Kidney glomerular epithelial cell (primary cell): Measurements from ENCODE around the gene UNC5A.

Source experiments
- DNase-seq: peaks from one replicate; lab custom pipeline; 2025; lab: John Stamatoyannopoulos, UW

Gene UNC5A

GRCh38 chr5:176781638-176782570, 28.5 kb upstream of the UNC5A start:
- no peak for DNase-seq

- peak; percentile 88 for DNase-seq
Measured at GRCh38 chr5:176784218-176785165, 25.9 kb upstream of the UNC5A start.

GRCh38 chr5:176785184-176786145, 24.9 kb upstream of the UNC5A start:
- no peak for DNase-seq

DNA sequence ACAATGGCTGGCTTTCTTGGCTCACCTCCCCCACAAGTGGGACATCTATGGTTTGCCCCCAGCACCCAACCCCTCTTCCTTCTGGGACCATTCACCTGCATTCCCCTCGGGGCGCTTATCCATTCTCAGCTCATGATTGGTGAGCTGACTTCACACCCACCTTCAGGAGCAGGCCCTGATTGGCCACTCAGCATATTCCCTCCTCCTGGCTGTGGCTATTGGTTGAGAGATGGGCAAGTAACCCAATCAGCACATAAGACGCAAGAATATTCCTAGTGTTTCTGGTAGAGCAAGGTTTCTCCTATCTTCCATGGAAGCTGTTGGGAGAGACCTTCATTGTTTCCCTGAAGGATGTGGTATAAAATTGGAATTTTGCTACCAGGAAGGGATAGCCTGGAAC, 22.7 kb upstream of the UNC5A start:
- no peak for DNase-seq

GRCh38 chr5:176788091-176788490, 22.3 kb upstream of the UNC5A start:
- no peak for DNase-seq

- DNase-seq = no peak
Measured at GRCh38 chr5:176788941-176789872, 21.2 kb upstream of the UNC5A start.

- DNase-seq = no peak
Measured at GRCh38 chr5:176789873-176790615, 20.3 kb upstream of the UNC5A start.

GRCh38 chr5:176790941-176791340, 19.4 kb upstream of the UNC5A start:
- no peak for DNase-seq

DNA sequence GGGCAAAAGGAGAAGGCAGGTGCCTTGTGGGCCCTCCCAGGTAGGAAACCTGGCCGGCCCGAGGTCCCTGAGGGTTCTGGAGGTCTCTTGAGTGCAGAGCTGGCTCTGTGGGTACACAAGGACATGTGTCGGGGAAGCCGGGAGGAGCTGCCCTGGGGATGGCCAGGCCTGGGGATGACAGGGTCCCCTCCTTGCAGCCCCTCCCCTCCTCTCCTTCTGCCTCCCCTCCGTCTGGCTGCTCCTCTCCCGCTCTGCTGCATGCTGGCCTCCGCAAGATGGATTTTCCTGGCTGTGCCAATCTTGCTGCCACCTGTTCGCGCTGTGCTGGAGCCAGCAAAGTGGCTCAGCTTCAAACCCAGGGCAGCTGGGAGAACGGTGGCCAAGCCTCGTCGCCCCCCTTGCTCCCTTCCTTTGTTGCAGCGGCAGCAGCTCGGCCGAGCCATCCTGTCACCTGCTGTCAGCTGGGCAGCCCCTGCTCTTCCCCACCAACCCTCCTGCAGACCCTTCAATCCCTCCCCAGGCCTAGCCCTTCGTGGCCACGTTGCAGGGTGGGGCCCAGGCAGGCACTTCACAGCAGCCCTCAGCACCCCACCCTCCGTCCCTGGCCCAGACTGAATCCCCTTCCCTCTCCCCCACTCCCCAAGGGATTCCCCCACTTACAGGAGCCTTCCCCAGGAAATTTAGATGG, 17.6 kb upstream of the UNC5A start:
- DNase-seq = no peak

DNA sequence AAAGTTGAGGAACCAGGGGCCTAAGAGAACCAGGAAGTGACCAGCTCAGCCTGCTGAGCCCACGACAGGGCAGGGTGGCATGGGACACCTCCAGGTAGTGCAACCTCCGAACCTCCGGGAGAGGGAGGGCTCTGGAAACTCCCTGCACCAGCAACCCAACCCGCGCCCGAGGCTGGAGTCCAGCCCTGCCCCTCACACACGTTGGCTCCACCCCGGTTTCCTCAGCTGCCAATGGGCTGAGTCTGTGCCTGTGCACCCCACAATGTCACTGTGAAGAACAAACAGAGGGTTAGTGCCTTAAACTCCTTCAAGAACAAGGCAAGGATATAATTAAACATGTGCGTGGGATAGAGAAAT, 17.0 kb upstream of the UNC5A start:
- DNase-seq = no peak

- DNase-seq = no peak
Measured at GRCh38 chr5:176793736-176794135, 16.6 kb upstream of the UNC5A start.

DNA sequence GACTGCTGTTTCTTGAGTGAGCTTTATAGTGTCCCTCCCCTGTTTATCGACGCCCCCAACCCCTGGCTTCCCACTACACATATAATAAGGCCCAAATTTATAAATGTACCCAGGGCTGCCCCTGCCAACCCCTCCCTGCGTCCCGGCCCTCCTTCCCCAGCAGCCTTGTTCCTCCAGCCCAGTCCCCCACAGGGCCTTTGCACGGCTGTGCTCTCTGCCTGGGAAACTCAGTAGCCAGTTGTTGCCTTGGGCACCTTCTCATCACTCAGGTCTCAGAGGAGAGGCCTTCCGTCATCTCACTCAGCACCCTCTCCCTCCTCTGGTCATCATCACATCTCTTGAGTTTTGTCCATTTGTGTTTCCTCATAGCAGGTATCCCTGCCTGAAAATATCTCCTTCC, 15.8 kb upstream of the UNC5A start:
- no peak for DNase-seq

DNA sequence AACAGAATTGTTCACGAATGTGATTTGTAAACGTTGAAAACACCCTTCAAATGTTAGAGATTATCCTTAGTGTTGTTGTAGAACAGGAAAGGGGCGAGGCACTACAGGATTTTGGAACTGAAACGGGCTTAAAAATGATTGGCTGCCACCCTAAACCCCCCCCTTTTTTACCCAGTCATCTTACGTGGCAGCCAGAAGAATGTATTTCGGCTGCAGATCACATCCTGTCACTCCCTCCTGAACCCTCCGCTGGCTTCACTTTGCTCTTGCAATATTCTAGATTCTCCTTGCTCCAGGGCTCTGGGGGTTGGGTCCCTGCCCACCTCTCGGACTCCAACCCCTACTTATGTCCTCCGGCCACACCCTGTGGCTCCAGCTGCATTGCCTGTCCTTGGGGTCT, 13.9 kb upstream of the UNC5A start:
- no peak for DNase-seq

DNA sequence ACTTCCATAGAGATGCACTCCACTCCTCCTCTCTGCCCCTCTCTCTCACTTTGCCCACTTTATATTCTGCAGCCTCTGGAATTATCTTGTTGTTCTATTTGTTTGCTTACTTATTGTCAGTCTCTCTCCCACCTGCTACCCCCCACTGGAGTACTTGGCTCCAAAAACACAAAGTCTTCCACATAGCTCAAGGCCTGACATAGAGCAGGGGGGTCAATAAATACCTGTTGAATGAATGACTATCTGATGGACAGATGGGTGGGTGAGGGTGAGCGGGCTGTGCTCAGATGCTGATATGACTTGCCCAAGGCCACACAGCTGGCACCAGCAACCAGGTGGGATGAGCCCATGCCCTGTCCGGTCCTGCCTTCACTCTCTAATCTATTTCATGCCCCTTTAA, 13.4 kb upstream of the UNC5A start:
- DNase-seq = no peak

GRCh38 chr5:176797456-176798050, 12.8 kb upstream of the UNC5A start:
- no peak for DNase-seq

GRCh38 chr5:176798086-176798876, 12.1 kb upstream of the UNC5A start:
- no peak for DNase-seq

DNA sequence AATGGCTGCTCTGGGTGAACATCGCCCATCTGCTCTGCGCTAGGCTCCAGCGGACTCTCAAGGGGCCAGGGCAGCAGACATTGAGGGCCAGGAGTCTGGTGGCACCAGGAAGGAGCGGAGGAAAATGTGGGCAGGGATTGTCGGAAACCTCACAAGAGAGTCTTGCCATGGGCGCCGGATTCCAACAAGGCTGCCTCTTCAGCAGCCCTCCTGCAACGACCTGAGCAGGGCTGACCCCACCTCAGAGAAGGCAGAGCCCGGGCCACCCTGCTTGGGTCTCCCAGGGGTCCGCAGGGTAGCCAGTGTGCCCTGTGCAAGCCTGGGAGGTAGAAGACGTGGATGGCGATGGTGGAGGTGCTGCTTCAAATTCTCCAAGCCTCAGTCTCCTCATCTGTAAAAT, 11.4 kb upstream of the UNC5A start:
- DNase-seq = no peak

DNA sequence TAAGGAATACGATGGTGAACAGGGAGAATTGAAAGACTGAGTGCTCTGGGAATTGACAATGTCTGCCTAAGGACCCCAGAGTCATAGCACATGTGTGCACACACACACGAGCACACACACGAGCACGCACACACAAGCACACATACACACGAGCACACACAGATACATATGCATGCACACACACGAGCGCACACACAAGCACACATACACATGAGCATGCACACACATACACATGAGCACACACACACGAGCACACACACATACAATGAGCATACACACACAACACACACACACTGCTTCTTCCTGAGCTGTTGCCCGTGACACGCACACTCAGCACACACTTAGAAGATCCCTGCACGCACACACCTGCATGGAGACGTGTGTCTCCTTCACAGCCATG, 10.9 kb upstream of the UNC5A start:
- no peak for DNase-seq
